Measurements from ENCODE around the gene GOLIM4. TPM values are rescaled to one million over a fixed set of nuclear protein-coding genes. Genes with fewer than 3 reads are reported as not detected.

Gene GOLIM4
- total RNA-seq, 1 donor from 2014 or later: 50.9 TPM

- Histone ChIP-seq H3K36me3 (peaks cover 12% of the 10 kb centered on the region), H3K4me1 (peaks cover 6% of the 10 kb centered on the region), H3K27ac (no peak overlapping the region), H3K4me3 (no peak overlapping the region), H3K27me3 (no peaks in the 10 kb centered on the region), H3K9me3 (no peaks in the 10 kb centered on the region)
- intact Hi-C loops (cut with DNase I): loop anchor here (2.0 kb wide), 1 partner anchor 117 kb away; no protein-coding TSS in a partner anchor
- no peak for TF ChIP-seq CTCF (IDR thresholded peaks at IDR 0.05)
- ATAC-seq: no peak
- DNase-seq: no peak
These were observed 47.8 kb downstream of the GOLIM4 start for GRCh38 chr3:168047936-168048335.

- intact Hi-C loops (cut with DNase I): loop anchor here (2.0 kb wide), 1 partner anchor 118 kb away; no protein-coding TSS in a partner anchor
- Histone ChIP-seq H3K9me3 (no peaks in the 10 kb centered on the region), H3K4me1 (peaks cover 6% of the 10 kb centered on the region), H3K27ac (no peak overlapping the region), H3K4me3 (no peak overlapping the region), H3K36me3 (peaks cover 18% of the 10 kb centered on the region), H3K27me3 (no peaks in the 10 kb centered on the region)
- ATAC-seq (peak; percentile 95), DNase-seq (no peak)
- peak; percentile 86 for TF ChIP-seq CTCF (IDR thresholded peaks at IDR 0.05)
These were observed 48.4 kb downstream of the GOLIM4 start for GRCh38 chr3:168047190-168047795.

- Histone ChIP-seq H3K36me3 (peaks cover 37% of the 10 kb centered on the region), H3K4me3 (no peak overlapping the region), H3K4me1 (no peaks in the 10 kb centered on the region), H3K27ac (no peak overlapping the region), H3K9me3 (no peaks in the 10 kb centered on the region), H3K27me3 (no peaks in the 10 kb centered on the region)
- DNase-seq (no peak), ATAC-seq (no peak)
- TF ChIP-seq CTCF (IDR thresholded peaks at IDR 0.05): no peak
- intact Hi-C loops (cut with DNase I): no loop called here
These were observed 51.7 kb downstream of the GOLIM4 start for GRCh38 chr3:168044049-168044448.

- H3K4me1 ChIP-seq: no peaks in the 10 kb centered on the region
- no peak overlapping the region for H3K27ac ChIP-seq
- TF ChIP-seq CTCF (IDR thresholded peaks at IDR 0.05): peak; percentile 51
- peaks cover 55% of the 10 kb centered on the region for H3K36me3 ChIP-seq
- no peaks in the 10 kb centered on the region for H3K27me3 ChIP-seq
- ATAC-seq: peak; percentile 87
- intact Hi-C loops (cut with DNase I): no loop called here
- no peak for DNase-seq
- no peak overlapping the region for H3K4me3 ChIP-seq
- H3K9me3 ChIP-seq: no peaks in the 10 kb centered on the region
These were observed 55.0 kb downstream of the GOLIM4 start for GRCh38 chr3:168040607-168041208.

- Histone ChIP-seq H3K4me1 (no peaks in the 10 kb centered on the region), H3K27ac (no peak overlapping the region)
- intact Hi-C loops (cut with DNase I): no loop called here
These were observed 58.7 kb downstream of the GOLIM4 start for GRCh38 chr3:168037020-168037419.

More at GRCh38 chr3:168037020-168037419, 58.7 kb downstream of the GOLIM4 start:
- TF ChIP-seq CTCF (IDR thresholded peaks at IDR 0.05): no peak
- no peak for DNase-seq
- no peak overlapping the region for H3K4me3 ChIP-seq
- no peaks in the 10 kb centered on the region for H3K9me3 ChIP-seq
- ATAC-seq: no peak
- H3K36me3 ChIP-seq: peaks cover 42% of the 10 kb centered on the region
- H3K27me3 ChIP-seq: no peaks in the 10 kb centered on the region
